ENCODE results near the gene SLC25A26. TPM values are rescaled to one million over a fixed set of nuclear protein-coding genes. Genes with fewer than 3 reads are reported as not detected.
A peak's percentile ranks its signal among the peaks of the same experiment; 100 is the strongest.
"Not testable (repeated sequence)": the region's sequence is repeated elsewhere in the genome, so short reads cannot be mapped to it uniquely, and the experiment has no call there.

SLC25A26 gene
- total RNA-seq, 2 donors from 2014 or later: 32.3 to 38.4 TPM

DNA sequence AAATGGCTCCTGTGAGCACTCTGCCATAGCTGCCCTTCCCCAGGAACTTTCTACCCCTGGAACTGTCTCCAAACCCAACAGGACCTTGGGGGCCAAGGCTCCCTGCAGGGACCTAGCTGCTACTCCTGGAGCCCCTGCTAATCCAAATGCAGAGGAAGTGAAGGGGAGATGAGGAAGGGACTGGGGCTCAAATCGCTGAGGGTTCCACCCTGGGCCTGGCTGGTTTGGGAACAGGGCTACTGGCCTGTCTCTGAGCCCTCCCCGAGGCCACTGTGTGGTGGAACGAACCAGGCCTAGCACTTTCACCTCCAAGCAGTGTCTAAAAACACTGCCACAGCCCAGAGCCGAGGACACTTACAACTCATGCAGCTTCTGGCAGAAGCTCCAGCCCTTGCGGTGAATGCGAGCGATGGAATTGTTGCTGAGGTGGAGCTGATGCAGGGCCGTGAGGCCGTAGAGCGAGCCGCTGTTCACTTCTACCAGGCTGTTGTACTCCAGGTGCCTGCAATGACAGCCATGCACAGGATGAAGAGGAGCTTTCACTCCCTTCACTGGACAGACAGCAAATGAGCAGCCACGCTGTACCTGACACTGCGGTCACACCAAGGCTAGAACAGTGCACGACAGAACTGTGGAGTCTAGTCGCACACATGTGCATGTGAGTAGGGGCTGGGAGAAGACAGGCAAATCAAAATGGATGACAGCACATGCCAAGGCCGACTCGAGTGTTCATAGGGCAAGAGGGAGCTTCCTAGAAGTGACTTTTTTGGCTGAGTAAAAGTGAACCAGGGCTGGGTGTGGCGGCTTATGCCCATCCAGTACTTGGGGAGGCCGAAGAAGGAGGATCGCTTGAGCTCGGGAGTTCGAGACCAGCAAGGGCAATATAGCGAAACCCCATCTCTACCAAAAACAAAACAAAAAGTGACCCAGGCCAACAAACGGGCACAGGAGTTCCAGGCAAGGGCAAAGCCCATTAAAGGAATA lies 189.3 kb downstream of the SLC25A26 start:
- Mint-ChIP-seq H3K36me3 (ENCODE audit: insufficient read depth in 2 of 2) (peaks cover 0 to 6% of the 10 kb centered on the region in 2 donors), H3K27me3 (ENCODE audit: low read depth) (no peaks in the 10 kb centered on the region), H3K9me3 (no peaks in the 10 kb centered on the region), H3K27ac (peak overlapping the region; percentile 19), H3K4me1 (ENCODE audit: low read depth) (peaks cover 16% of the 10 kb centered on the region), H3K4me3 (no peak overlapping the region)
- ATAC-seq (replicated peaks in 1 of 2) (no peak), DNase-seq (no peak)

DNA sequence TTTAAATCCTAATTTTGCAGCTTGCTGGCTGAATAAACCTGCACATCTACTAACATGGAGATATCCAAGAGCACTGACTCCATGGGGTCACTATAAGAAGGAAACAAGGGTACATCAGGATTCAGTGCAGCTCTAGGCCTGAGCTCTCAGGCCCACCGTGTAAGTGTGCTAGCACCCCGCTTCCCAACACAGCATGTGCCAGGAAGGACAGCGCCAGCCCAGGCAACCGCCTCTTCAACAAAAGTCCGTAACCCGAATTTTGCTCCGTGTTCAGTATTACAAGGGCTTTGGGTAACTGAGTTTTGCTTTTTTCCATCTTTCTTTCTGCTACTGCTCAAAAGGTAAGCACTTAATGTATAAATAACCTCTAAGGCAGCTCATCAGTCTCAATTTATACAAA lies 190.2 kb downstream of the SLC25A26 start:
- Mint-ChIP-seq H3K9me3 (no peaks in the 10 kb centered on the region), H3K4me3 (no peak overlapping the region), H3K27ac (no peak overlapping the region)

DNA sequence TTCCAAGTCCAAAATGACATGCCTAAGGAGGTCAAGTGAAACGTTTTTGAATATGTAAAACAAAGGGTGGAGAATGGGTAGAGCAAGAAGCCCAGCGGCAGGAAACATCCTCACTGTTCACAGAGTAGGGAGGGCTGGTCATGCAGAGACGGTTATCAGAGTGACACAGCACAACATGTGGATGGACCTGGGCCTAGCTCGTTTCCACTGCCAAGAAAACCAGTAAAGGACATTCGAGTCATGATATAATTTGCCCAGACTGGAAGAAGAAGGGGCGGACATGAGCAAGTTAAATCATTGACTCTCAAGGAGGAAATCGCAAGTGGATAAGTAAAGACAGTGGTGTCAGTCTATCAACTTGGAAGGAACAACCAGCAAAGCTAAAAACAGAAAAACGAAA lies 190.7 kb downstream of the SLC25A26 start:
- no peak overlapping the region for H3K27ac Mint-ChIP-seq
- no peak for DNase-seq
- ATAC-seq (replicated peaks in 1 of 2): no peak
- H3K9me3 Mint-ChIP-seq: no peaks in the 10 kb centered on the region
- no peaks in the 10 kb centered on the region for H3K27me3 Mint-ChIP-seq (ENCODE audit: low read depth)
- H3K4me3 Mint-ChIP-seq: no peak overlapping the region
- H3K4me1 Mint-ChIP-seq (ENCODE audit: low read depth): peaks cover 16% of the 10 kb centered on the region
- peaks cover 0 to 6% of the 10 kb centered on the region in 2 donors for H3K36me3 Mint-ChIP-seq (ENCODE audit: insufficient read depth in 2 of 2)

More for the DNA sequence above, 190.2 kb downstream of the SLC25A26 start:
- no peaks in the 10 kb centered on the region for H3K27me3 Mint-ChIP-seq (ENCODE audit: low read depth)
- peaks cover 16% of the 10 kb centered on the region for H3K4me1 Mint-ChIP-seq (ENCODE audit: low read depth)
- DNase-seq (no peak), ATAC-seq (replicated peaks in 1 of 2) (no peak)
- peaks cover 0 to 6% of the 10 kb centered on the region in 2 donors for H3K36me3 Mint-ChIP-seq (ENCODE audit: insufficient read depth in 2 of 2)

DNA sequence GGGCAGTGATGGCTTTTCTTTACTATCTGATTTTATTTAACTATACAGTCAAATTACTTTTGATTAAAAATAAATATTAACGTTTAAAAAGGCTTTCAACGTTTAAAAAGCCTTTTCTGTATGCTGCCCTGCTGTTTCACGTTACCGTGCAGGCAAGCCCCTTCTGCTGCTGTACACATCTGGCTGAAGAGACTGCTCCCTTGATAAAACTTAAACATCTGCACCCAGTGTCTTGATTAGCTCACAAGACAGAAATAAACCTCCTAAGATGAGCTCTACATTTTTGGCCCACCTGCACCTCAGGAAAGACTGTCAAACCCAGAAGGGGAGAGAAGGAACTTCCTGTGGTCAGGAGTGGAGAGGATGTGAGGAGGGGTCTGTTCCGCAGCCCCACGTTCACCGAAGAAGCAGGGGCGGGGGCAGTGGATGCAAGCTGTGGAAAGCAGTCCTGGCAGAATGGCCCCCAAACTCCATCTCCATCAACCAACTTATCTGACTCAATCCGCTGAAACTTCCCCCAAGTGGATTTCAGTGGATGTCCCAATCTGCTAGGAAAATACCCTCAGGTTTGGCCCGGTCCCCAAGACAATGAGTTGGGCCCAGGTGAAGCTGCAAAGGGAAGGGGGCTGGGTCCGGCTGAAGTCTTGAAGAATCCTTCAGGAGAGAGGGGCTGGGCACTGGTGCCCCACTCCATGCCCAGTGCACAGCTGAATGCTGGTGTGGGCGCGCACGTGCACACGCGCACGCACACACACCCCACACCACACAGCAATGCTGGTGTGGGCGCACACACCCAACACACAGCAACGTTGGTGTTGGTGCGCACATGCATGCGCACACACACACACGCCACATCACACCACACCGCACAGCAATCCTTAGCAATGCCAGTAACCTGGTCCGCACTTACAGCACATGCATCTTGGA lies 191.4 kb downstream of the SLC25A26 start:
- Mint-ChIP-seq H3K4me1 (ENCODE audit: low read depth) (peaks cover 16% of the 10 kb centered on the region), H3K27ac (no peak overlapping the region), H3K9me3 (no peaks in the 10 kb centered on the region), H3K4me3 (no peak overlapping the region), H3K27me3 (ENCODE audit: low read depth) (no peaks in the 10 kb centered on the region), H3K36me3 (ENCODE audit: insufficient read depth in 2 of 2) (peaks cover 0 to 6% of the 10 kb centered on the region in 2 donors)
- ATAC-seq (replicated peaks in 1 of 2) (no peak), DNase-seq (no peak)

DNA sequence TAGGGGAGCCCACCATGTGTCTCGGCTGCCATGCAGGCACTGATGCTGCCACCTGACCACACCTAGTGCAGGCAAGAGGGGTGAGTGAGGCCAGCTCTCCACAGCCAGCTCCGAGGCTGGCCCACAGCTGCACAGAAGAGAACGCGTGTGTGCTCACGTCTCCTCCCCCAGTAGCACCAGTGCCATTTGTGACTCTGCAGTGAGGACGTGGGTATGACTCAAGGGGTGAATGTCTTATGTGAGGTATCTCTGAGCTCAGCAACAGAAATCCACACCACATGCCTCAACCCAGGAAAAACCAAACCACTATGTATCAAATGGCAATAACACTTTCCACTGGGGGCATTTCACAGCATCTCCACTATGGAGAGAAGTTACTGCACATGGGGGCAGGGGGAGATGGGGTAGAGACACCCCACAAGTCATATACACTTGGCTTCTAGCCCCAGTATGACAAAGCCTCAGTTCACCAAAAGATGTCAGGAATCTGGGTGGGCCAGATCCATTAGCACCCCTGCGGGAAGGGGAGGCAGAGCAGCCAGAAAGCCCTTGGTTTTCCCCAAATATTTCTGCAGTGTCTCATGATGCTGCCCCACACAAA lies 192.4 kb downstream of the SLC25A26 start:
- ATAC-seq (replicated peaks in 1 of 2) (peak; percentile 77 to 90), DNase-seq (peak; percentile 16 to 19)
- no peaks in the 10 kb centered on the region for H3K27me3 Mint-ChIP-seq (ENCODE audit: low read depth)
- H3K36me3 Mint-ChIP-seq (ENCODE audit: insufficient read depth in 2 of 2): peaks cover 0 to 6% of the 10 kb centered on the region in 2 donors
- no peak overlapping the region for H3K4me3 Mint-ChIP-seq
- peaks cover 10% of the 10 kb centered on the region for H3K4me1 Mint-ChIP-seq (ENCODE audit: low read depth)
- no peaks in the 10 kb centered on the region for H3K9me3 Mint-ChIP-seq
- peak overlapping the region; percentile 17 for H3K27ac Mint-ChIP-seq

DNA sequence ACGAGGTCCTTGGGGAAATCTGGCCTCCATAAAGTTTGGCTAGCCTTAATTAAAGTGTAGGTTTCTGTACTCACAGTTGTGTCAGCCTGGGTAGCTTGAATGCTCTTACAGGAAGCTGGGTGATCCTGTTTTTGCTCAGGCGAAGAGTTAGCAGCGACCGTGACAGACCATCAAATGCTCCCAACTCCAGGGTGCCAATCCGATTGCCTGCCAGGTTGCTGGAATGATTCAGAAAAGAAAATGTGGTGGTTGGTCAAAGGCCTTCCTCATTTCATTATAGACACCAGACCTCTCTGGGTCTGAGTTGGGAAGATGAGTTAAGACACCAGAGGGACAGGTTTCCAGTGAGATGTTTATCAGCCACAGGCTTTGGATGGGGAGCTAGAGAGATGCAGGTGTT lies 194.0 kb downstream of the SLC25A26 start:
- H3K36me3 Mint-ChIP-seq (ENCODE audit: insufficient read depth in 2 of 2): peaks cover 1 to 10% of the 10 kb centered on the region in 2 donors
- H3K4me1 Mint-ChIP-seq (ENCODE audit: low read depth): peaks cover 10% of the 10 kb centered on the region
- H3K27me3 Mint-ChIP-seq (ENCODE audit: low read depth): no peaks in the 10 kb centered on the region
- no peak overlapping the region for H3K27ac Mint-ChIP-seq
- H3K9me3 Mint-ChIP-seq: no peaks in the 10 kb centered on the region
- ATAC-seq (replicated peaks in 1 of 2): no peak
- H3K4me3 Mint-ChIP-seq: no peak overlapping the region
- DNase-seq: no peak

DNA sequence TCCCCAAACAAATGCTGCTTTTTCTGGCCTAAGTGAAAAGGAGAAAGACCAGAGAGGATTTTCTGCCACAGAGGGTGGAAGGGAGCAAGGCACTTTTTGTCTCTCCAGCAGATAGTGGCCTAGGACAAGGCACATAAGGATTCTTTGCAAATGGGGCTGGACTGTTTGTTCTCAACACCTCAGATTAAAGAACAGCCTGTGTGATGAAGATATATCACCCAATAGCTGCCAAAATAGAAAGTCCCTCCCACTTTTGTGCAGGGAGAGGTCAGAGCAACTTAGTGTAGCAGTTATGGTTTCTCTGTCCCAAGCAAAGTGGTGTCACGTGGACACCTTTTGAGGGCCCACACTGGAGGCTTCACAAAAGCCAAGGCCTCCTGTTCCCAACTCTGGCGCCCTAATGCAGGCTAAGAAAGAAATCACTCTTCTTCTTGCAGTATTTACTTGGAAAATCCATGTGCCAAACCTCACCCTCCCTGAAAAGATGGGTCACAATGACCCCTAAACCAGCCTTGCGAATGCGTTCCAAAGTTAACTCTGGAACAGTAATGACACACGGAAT lies 195.1 kb downstream of the SLC25A26 start:
- H3K36me3 Mint-ChIP-seq (ENCODE audit: insufficient read depth in 2 of 2): peaks cover 10 to 20% of the 10 kb centered on the region in 2 donors
- ATAC-seq (replicated peaks in 1 of 2): no peak
- H3K4me3 Mint-ChIP-seq: no peak overlapping the region
- no peak overlapping the region for H3K27ac Mint-ChIP-seq
- DNase-seq: no peak
- peaks cover 10% of the 10 kb centered on the region for H3K4me1 Mint-ChIP-seq (ENCODE audit: low read depth)
- peaks cover 3 to 7% of the 10 kb centered on the region in 2 donors for H3K9me3 Mint-ChIP-seq
- H3K27me3 Mint-ChIP-seq (ENCODE audit: low read depth): no peaks in the 10 kb centered on the region

DNA sequence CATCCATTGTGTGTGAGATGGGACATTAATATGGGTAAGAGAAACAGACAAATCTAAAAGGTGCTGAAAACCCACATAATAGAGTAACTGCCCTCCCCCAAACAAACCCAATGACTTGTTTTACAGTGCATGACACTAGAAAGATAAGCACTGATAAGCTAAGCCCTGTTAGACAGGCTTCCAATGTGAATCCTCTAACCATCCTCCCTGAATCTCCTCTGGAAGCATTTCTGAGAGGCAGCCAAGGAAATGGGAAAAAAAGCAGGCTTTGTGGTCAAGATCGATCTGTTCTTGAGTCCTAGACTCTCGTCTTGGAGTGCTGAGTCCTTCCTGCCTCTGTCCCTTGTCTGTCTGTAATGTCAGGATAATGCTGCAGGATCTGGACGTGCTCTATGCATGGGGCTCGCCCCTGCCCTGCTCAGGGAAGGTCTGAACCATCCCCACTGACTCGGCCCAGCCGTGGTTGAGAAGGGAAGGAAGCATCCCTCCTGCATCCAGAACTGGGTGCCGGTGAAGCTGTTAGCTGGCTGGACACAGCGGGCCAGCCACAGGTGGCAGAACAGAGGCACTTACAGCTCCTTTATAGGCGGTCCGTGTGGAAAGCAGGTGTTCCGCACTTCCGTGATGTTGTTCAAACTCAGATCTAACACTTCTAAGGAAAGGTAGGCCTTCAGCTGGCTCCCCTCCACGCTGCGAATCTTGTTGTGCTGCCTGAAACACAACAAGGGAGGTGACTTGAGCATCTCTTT lies 195.9 kb downstream of the SLC25A26 start:
- H3K27me3 Mint-ChIP-seq (ENCODE audit: low read depth): no peaks in the 10 kb centered on the region
- no peak overlapping the region for H3K27ac Mint-ChIP-seq
- H3K36me3 Mint-ChIP-seq (ENCODE audit: insufficient read depth in 2 of 2): peaks cover 16 to 22% of the 10 kb centered on the region in 2 donors
- DNase-seq (no peak), ATAC-seq (replicated peaks in 1 of 2) (no peak)
- peaks cover 10% of the 10 kb centered on the region for H3K4me1 Mint-ChIP-seq (ENCODE audit: low read depth)
- peaks cover 5 to 7% of the 10 kb centered on the region in 2 donors for H3K9me3 Mint-ChIP-seq
- H3K4me3 Mint-ChIP-seq: no peak overlapping the region

DNA sequence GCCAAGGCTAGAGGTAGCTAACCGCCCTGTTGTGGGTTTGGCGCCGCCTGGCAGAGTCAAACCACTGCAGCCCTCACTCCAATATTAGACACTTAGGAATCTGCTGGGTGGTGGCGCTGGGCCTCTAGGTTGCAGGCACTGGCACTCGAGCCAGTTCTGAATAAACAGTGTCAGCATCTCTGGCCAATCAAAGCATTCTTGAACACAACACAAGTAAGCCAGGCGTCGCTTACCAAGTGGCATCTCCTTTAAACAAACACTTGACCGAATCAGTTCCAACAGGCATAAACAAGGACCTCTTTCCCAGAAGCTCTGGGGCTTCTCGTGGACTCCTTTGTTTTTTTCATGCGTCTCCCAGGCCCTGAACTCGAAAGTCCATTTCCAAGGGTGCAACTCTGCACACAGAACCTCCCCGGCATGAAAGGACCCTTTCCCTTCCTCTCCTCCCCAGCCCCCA lies 197.7 kb downstream of the SLC25A26 start:
- H3K27ac Mint-ChIP-seq: peak overlapping the region; percentile 30
- H3K9me3 Mint-ChIP-seq: peaks cover 11 to 12% of the 10 kb centered on the region in 2 donors

DNA sequence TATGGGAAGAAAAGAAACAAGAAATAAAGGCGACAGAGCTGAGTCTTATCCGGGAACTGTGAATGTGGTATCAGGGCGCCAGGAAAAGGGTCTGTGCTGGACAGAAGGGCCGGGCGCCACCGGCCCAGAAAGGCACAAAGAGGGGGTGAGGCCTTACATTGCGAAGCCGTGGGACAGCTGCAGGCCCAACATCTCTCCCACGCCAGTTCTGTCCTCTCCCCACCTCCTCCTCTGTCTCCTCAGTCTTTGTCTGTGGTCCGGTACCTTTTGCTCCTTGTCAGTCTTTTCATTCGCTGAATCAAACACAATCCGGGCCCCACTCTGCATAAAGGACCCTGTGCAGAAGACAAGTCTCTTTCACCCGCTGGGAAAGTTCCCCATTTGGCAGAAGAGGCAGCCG lies 198.2 kb downstream of the SLC25A26 start:
- H3K36me3 Mint-ChIP-seq (ENCODE audit: insufficient read depth in 2 of 2): peaks cover 29% of the 10 kb centered on the region in 2 donors
- H3K4me3 Mint-ChIP-seq: no peak overlapping the region
- peaks cover 11 to 12% of the 10 kb centered on the region in 2 donors for H3K9me3 Mint-ChIP-seq
- ATAC-seq (replicated peaks in 1 of 2) (no peak), DNase-seq (no peak)
- H3K27me3 Mint-ChIP-seq (ENCODE audit: low read depth): no peaks in the 10 kb centered on the region
- H3K4me1 Mint-ChIP-seq (ENCODE audit: low read depth): no peaks in the 10 kb centered on the region
- H3K27ac Mint-ChIP-seq: peak overlapping the region; percentile 30

More for the DNA sequence above, 197.7 kb downstream of the SLC25A26 start:
- H3K4me3 Mint-ChIP-seq: no peak overlapping the region
- no peak for DNase-seq
- peaks cover 27 to 29% of the 10 kb centered on the region in 2 donors for H3K36me3 Mint-ChIP-seq (ENCODE audit: insufficient read depth in 2 of 2)
- ATAC-seq (replicated peaks in 1 of 2): no peak
- no peaks in the 10 kb centered on the region for H3K27me3 Mint-ChIP-seq (ENCODE audit: low read depth)
- peaks cover 2% of the 10 kb centered on the region for H3K4me1 Mint-ChIP-seq (ENCODE audit: low read depth)

DNA sequence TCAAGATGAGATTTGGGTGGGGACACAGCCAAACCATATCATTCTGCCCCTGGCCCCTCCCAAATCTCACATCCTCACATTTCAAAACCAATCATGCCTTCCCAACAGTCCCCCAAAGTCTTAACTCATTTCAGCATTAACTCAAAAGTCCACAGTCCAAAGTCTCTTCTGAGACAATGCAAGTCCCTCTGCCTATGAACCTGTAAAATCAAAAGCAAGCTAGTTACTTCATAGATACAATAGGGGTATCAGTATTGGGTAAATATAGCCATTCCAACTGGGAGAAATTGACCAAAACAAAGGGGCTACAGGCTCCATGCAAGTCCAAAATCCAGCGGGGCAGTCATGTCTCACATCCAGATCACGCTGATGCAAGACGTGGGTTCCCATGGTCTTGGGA lies 200.3 kb downstream of the SLC25A26 start:
- H3K27me3 Mint-ChIP-seq (ENCODE audit: low read depth); DNase-seq; H3K4me3 Mint-ChIP-seq; H3K4me1 Mint-ChIP-seq (ENCODE audit: low read depth); H3K27ac Mint-ChIP-seq; ATAC-seq (replicated peaks in 1 of 2): not testable (repeated sequence)
- H3K9me3 Mint-ChIP-seq: peaks cover 11 to 12% of the 10 kb centered on the region in 2 donors
- peaks cover 29 to 33% of the 10 kb centered on the region in 2 donors for H3K36me3 Mint-ChIP-seq (ENCODE audit: insufficient read depth in 2 of 2)

DNA sequence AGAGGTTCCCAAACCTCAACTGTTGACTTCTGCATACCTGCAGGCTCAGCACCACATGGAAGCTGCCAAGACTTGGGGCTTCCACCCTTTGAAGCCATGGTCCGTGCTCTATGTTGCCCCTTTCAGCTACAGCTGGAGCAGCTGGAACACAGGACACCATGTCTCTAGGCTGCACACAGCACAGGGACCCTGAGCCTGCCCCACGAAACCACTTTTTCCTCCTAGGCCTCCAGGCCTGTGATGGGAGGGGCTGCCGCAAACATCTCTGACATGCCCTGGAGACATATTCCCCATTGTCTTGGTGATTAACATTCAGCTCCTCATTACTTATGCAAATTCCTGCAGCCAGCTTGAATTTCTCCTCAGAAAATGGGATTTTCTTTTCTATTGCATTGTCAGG lies 201.1 kb downstream of the SLC25A26 start:
- H3K4me3 Mint-ChIP-seq: not testable (repeated sequence)

More for the DNA sequence above, 201.1 kb downstream of the SLC25A26 start:
- peaks cover 29 to 33% of the 10 kb centered on the region in 2 donors for H3K36me3 Mint-ChIP-seq (ENCODE audit: insufficient read depth in 2 of 2)
- H3K4me1 Mint-ChIP-seq (ENCODE audit: low read depth); H3K27me3 Mint-ChIP-seq (ENCODE audit: low read depth); DNase-seq; ATAC-seq (replicated peaks in 1 of 2); H3K27ac Mint-ChIP-seq: not testable (repeated sequence)
- peaks cover 11 to 12% of the 10 kb centered on the region in 2 donors for H3K9me3 Mint-ChIP-seq

Data from activated T-cell treated with anti-CD3 and anti-CD28 coated beads, Interleukin-2, amount 50 U/mL, for 72 hours (primary cell).